Measurements from ENCODE around the gene CEL. TPM values are rescaled to one million over a fixed set of nuclear protein-coding genes. Genes with fewer than 3 reads are reported as not detected.

Gene CEL
- total RNA-seq, 1 experiment from 2014 or later, result 6.9 TPM

- Histone ChIP-seq H3K79me2 (ENCODE audit: insufficient read depth, low read length) (no peaks in the 10 kb centered on the region), H3K4me1 (ENCODE audit: control insufficient read depth in 1 of 2, insufficient read depth in 2 of 2, low read length in 2 of 2) (peaks cover 0 to 2% of the 10 kb centered on the region in 2 experiments; a peak in 1 of 4 replicates), H3K9ac (ENCODE audit: low read length) (no peak overlapping the region), H3K4me3 (replicated peaks in 1 of 2; ENCODE audit: low read depth in 1 of 2, low read length in 2 of 2) (no peak overlapping the region), H4K20me1 (ENCODE audit: insufficient read depth) (no peaks in the 10 kb centered on the region), H3K36me3 (ENCODE audit: control insufficient read depth in 1 of 2, insufficient read depth in 2 of 2, low read length in 2 of 2) (peaks cover 20 to 23% of the 10 kb centered on the region in 2 experiments; a peak in 3 of 4 replicates), H3K9me2 (ENCODE audit: insufficient read depth) (no peaks in the 10 kb centered on the region), H3K9me3 (ENCODE audit: control insufficient read depth in 1 of 2, insufficient read depth in 1 of 2, low read depth in 1 of 2, low read length in 2 of 2) (no peaks in the 10 kb centered on the region), H2AFZ (ENCODE audit: low read depth, low read length, poor library complexity, severe bottlenecking) (no peak overlapping the region), H3K27me3 (ENCODE audit: insufficient read depth, low read length) (no peaks in the 10 kb centered on the region), H3K27ac (ENCODE audit: low read depth, low read length) (no peak overlapping the region), H3K4me2 (ENCODE audit: low read length) (no peak overlapping the region)
- no peak for TF ChIP-seq TCF7L2 (IDR thresholded peaks at IDR 0.05; ENCODE audit: borderline replicate concordance, extremely low read depth, insufficient read depth, insufficient read length)
- no peak for TF ChIP-seq EGR1 (IDR thresholded peaks at IDR 0.05; ENCODE audit: low read depth)
- TF ChIP-seq ZNF274 (IDR thresholded peaks at IDR 0.05; ENCODE audit: low read depth, low read length), result no peak
- no peak for TF ChIP-seq ZFX (IDR thresholded peaks at IDR 0.05)
- no peak for TF ChIP-seq POLR2A (IDR thresholded peaks at IDR 0.05; ENCODE audit: borderline replicate concordance, extremely low read depth, insufficient read depth, insufficient read length)
- no peak for TF ChIP-seq REST (IDR thresholded peaks at IDR 0.05; ENCODE audit: low read depth)
- TF ChIP-seq YY1 (IDR thresholded peaks at IDR 0.05; ENCODE audit: extremely low read depth, insufficient replicate concordance, low read depth, low read length), result no peak
- TF ChIP-seq CBX3 (IDR thresholded peaks at IDR 0.05; ENCODE audit: low read depth), result no peak
- no peak for TF ChIP-seq POLR2AphosphoS5 (IDR thresholded peaks at IDR 0.05; ENCODE audit: low read depth, low read length)
- TF ChIP-seq, protein P1, sequence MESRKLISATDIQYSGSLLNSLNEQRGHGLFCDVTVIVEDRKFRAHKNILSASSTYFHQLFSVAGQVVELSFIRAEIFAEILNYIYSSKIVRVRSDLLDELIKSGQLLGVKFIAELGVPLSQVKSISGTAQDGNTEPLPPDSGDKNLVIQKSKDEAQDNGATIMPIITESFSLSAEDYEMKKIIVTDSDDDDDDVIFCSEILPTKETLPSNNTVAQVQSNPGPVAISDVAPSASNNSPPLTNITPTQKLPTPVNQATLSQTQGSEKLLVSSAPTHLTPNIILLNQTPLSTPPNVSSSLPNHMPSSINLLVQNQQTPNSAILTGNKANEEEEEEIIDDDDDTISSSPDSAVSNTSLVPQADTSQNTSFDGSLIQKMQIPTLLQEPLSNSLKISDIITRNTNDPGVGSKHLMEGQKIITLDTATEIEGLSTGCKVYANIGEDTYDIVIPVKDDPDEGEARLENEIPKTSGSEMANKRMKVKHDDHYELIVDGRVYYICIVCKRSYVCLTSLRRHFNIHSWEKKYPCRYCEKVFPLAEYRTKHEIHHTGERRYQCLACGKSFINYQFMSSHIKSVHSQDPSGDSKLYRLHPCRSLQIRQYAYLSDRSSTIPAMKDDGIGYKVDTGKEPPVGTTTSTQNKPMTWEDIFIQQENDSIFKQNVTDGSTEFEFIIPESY (IDR thresholded peaks at IDR 0.05; ENCODE audit: extremely low read depth, insufficient replicate concordance, low read length), result no peak
- no peak for TF ChIP-seq RAD21 (IDR thresholded peaks at IDR 0.05; ENCODE audit: low read depth)
- no peak for TF ChIP-seq ELF1 (IDR thresholded peaks at IDR 0.05; ENCODE audit: borderline replicate concordance, low read depth)
- TF ChIP-seq JUND (IDR thresholded peaks at IDR 0.05), result no peak
- no peak for TF ChIP-seq SP1 (IDR thresholded peaks at IDR 0.05; ENCODE audit: low read depth)
- TF ChIP-seq ATF3 (IDR thresholded peaks at IDR 0.05), result no peak
- BruUV-seq (replicated peaks), result no TSS peak
- POLR2A ChIA-PET, result interaction anchor here (1.3 kb wide), 1 partner anchor 27 kb away, joined by 3 read pairs; the partner anchor contains the start of gene GTF3C5
- RAD21 ChIA-PET (ENCODE audit: low non-redundant PET in 1 of 2, low total read pairs in 2 of 2, uncharacterized antibody in 2 of 2, unreplicated experiment in 2 of 2), result no interaction called here
- intact Hi-C loops (cut with micrococcal nuclease), result no loop called here
- CTCF ChIA-PET, result no interaction called here
- no peak for ATAC-seq
- DNase-seq (ENCODE audit: low read depth, low spot score), result no peak
Measured at GRCh38 chr9:133057553-133057952, 4.2 kb upstream of the CEL start.
